ENCODE measurements around the gene PRKAA1. TPM values are rescaled to one million over a fixed set of nuclear protein-coding genes. Genes with fewer than 3 reads are reported as not detected.

PRKAA1 gene
- total RNA-seq, 2 experiments from 2014 or later: 71.3 to 84.1 TPM

- DNase-seq: no peak
- Mint-ChIP-seq H3K36me3 (ENCODE audit: low read depth) (peaks cover 37% of the 10 kb centered on the region), H3K9me3 (no peaks in the 10 kb centered on the region), H3K4me1 (peaks cover 2% of the 10 kb centered on the region), H3K27ac (no peak overlapping the region), H3K4me3 (no peak overlapping the region), H3K27me3 (no peaks in the 10 kb centered on the region)
- POLR2A ChIA-PET: no interaction called here
- CTCF ChIA-PET: no interaction called here
Measured at GRCh38 chr5:40770764-40771163, 27.4 kb downstream of the PRKAA1 start.

GRCh38 chr5:40762705-40763104, 35.5 kb downstream of the PRKAA1 start:
- Mint-ChIP-seq H3K27me3 (no peaks in the 10 kb centered on the region), H3K4me1 (no peaks in the 10 kb centered on the region), H3K27ac (no peak overlapping the region), H3K4me3 (no peak overlapping the region), H3K36me3 (ENCODE audit: low read depth) (peaks cover 53% of the 10 kb centered on the region), H3K9me3 (no peaks in the 10 kb centered on the region)
- ChIA-PET POLR2A (no interaction called here), CTCF (no interaction called here)
- no peak for DNase-seq

- Mint-ChIP-seq H3K27me3 (no peaks in the 10 kb centered on the region), H3K4me3 (peak overlapping the region; percentile 6), H3K4me1 (peaks cover 15% of the 10 kb centered on the region), H3K27ac (no peak overlapping the region), H3K9me3 (no peaks in the 10 kb centered on the region), H3K36me3 (ENCODE audit: low read depth) (peaks cover 34% of the 10 kb centered on the region)
- no peak for DNase-seq
- CTCF ChIA-PET: interaction anchor here (0.6 to 0.7 kb wide), 2 partner anchors 580 to 1018 kb away, joined by 3 read pairs; no protein-coding TSS in a partner anchor
- POLR2A ChIA-PET: no interaction called here
Measured at GRCh38 chr5:40757400-40757799, 40.8 kb downstream of the PRKAA1 start.

GRCh38 chr5:40755407-40756365, 42.5 kb downstream of the PRKAA1 start, which contains the start of gene TTC33:
TSS of gene TTC33 (minus strand) at chr5:40755961. CDS start at chr5:40747018, 8,943 bp downstream.
- DNase-seq: peak; percentile 97
- H3K4me3 Mint-ChIP-seq: no peak within 1 kb of the TSS
- H3K27ac Mint-ChIP-seq: no peak within 1 kb of the TSS
- CTCF ChIA-PET: interaction anchor here (1.4 to 1.5 kb wide), 2 partner anchors 16 to 52 kb away, joined by 3 to 4 read pairs; no protein-coding TSS in a partner anchor
- H3K9me3 Mint-ChIP-seq: no peaks in the 10 kb centered on the region
- no peaks in the 10 kb centered on the region for H3K27me3 Mint-ChIP-seq
- H3K36me3 Mint-ChIP-seq (ENCODE audit: low read depth): peaks cover 31% of the 10 kb centered on the region
- H3K4me1 Mint-ChIP-seq: peaks cover 30% of the 10 kb centered on the region
- POLR2A ChIA-PET: no interaction called here

- no peak overlapping the region for H3K4me3 Mint-ChIP-seq
- CTCF ChIA-PET: interaction anchor here (1.5 kb wide), 1 partner anchor 51 kb away, joined by 3 read pairs; no protein-coding TSS in a partner anchor
Measured at GRCh38 chr5:40755093-40755406, 43.1 kb downstream of the PRKAA1 start.

GRCh38 chr5:40754381-40755092, 43.6 kb downstream of the PRKAA1 start:
- H3K4me3 Mint-ChIP-seq: no peak overlapping the region
- ChIA-PET CTCF (interaction anchor here (0.7 kb wide), 1 partner anchor 95 kb away, joined by 3 read pairs; no protein-coding TSS in a partner anchor), POLR2A (no interaction called here)
- peak; percentile 22 for DNase-seq
- no peaks in the 10 kb centered on the region for H3K9me3 Mint-ChIP-seq
- H3K27me3 Mint-ChIP-seq: no peaks in the 10 kb centered on the region
- no peak overlapping the region for H3K27ac Mint-ChIP-seq
- peaks cover 31% of the 10 kb centered on the region for H3K4me1 Mint-ChIP-seq
- peaks cover 31% of the 10 kb centered on the region for H3K36me3 Mint-ChIP-seq (ENCODE audit: low read depth)

More at GRCh38 chr5:40755093-40755406, 43.1 kb downstream of the PRKAA1 start:
- DNase-seq: peak; percentile 74
- Mint-ChIP-seq H3K4me1 (peaks cover 31% of the 10 kb centered on the region), H3K27me3 (no peaks in the 10 kb centered on the region), H3K36me3 (ENCODE audit: low read depth) (peaks cover 31% of the 10 kb centered on the region), H3K9me3 (no peaks in the 10 kb centered on the region), H3K27ac (no peak overlapping the region)
- POLR2A ChIA-PET: no interaction called here

GRCh38 chr5:40746703-40747102, 51.5 kb downstream of the PRKAA1 start:
- POLR2A ChIA-PET: no interaction called here
- DNase-seq: no peak
- Mint-ChIP-seq H3K4me1 (peaks cover 20% of the 10 kb centered on the region), H3K9me3 (no peaks in the 10 kb centered on the region), H3K27ac (no peak overlapping the region), H3K27me3 (no peaks in the 10 kb centered on the region), H3K36me3 (ENCODE audit: low read depth) (peaks cover 39% of the 10 kb centered on the region), H3K4me3 (no peak overlapping the region)
- CTCF ChIA-PET: interaction anchor here (0.6 to 0.7 kb wide), 4 partner anchors 106 to 715 kb away, joined by 3 to 6 read pairs (median 4); no protein-coding TSS in a partner anchor

- Mint-ChIP-seq H3K4me1 (peaks cover 8% of the 10 kb centered on the region), H3K27me3 (no peaks in the 10 kb centered on the region)
Measured at GRCh38 chr5:40743771-40744170, 54.4 kb downstream of the PRKAA1 start.

GRCh38 chr5:40738502-40738901, 59.7 kb downstream of the PRKAA1 start:
- ChIA-PET POLR2A (no interaction called here), CTCF (no interaction called here)
- H3K27me3 Mint-ChIP-seq: no peaks in the 10 kb centered on the region
- no peak overlapping the region for H3K4me3 Mint-ChIP-seq
- DNase-seq: no peak
- peaks cover 6% of the 10 kb centered on the region for H3K9me3 Mint-ChIP-seq
- H3K4me1 Mint-ChIP-seq: peaks cover 25% of the 10 kb centered on the region
- no peak overlapping the region for H3K27ac Mint-ChIP-seq
- H3K36me3 Mint-ChIP-seq (ENCODE audit: low read depth): peaks cover 30% of the 10 kb centered on the region

More at GRCh38 chr5:40743771-40744170, 54.4 kb downstream of the PRKAA1 start:
- CTCF ChIA-PET: interaction anchor here (0.6 to 0.7 kb wide), 3 partner anchors 63 to 1041 kb away, joined by 3 to 5 read pairs (median 3); no protein-coding TSS in a partner anchor
- Mint-ChIP-seq H3K27ac (no peak overlapping the region), H3K36me3 (ENCODE audit: low read depth) (peaks cover 51% of the 10 kb centered on the region), H3K9me3 (peaks cover 6% of the 10 kb centered on the region), H3K4me3 (no peak overlapping the region)
- DNase-seq: no peak
- POLR2A ChIA-PET: no interaction called here

GRCh38 chr5:40736103-40736875, 61.9 kb downstream of the PRKAA1 start:
- ChIA-PET POLR2A (no interaction called here), CTCF (interaction anchor here (1.1 kb wide), 1 partner anchor 787 kb away, joined by 3 read pairs; no protein-coding TSS in a partner anchor)
- Mint-ChIP-seq H3K27ac (no peak overlapping the region), H3K4me1 (peaks cover 30% of the 10 kb centered on the region), H3K27me3 (no peaks in the 10 kb centered on the region), H3K4me3 (no peak overlapping the region), H3K9me3 (peaks cover 10% of the 10 kb centered on the region), H3K36me3 (ENCODE audit: low read depth) (peaks cover 27% of the 10 kb centered on the region)
- peak; percentile 43 for DNase-seq

GRCh38 chr5:40735609-40736008, 62.6 kb downstream of the PRKAA1 start:
- peaks cover 23% of the 10 kb centered on the region for H3K36me3 Mint-ChIP-seq (ENCODE audit: low read depth)
- POLR2A ChIA-PET: no interaction called here
- no peak for DNase-seq
- peaks cover 7% of the 10 kb centered on the region for H3K9me3 Mint-ChIP-seq
- no peak overlapping the region for H3K4me3 Mint-ChIP-seq
- H3K27ac Mint-ChIP-seq: no peak overlapping the region
- H3K4me1 Mint-ChIP-seq: peaks cover 30% of the 10 kb centered on the region
- CTCF ChIA-PET: interaction anchor here (1.1 kb wide), 1 partner anchor 787 kb away, joined by 3 read pairs; no protein-coding TSS in a partner anchor
- no peaks in the 10 kb centered on the region for H3K27me3 Mint-ChIP-seq

- ChIA-PET CTCF (no interaction called here), POLR2A (no interaction called here)
- DNase-seq: no peak
- Mint-ChIP-seq H3K27ac (no peak overlapping the region), H3K4me3 (no peak overlapping the region), H3K36me3 (ENCODE audit: low read depth) (peaks cover 22% of the 10 kb centered on the region), H3K27me3 (no peaks in the 10 kb centered on the region), H3K9me3 (peaks cover 4% of the 10 kb centered on the region), H3K4me1 (peaks cover 33% of the 10 kb centered on the region)
Measured at GRCh38 chr5:40734986-40735385, 63.2 kb downstream of the PRKAA1 start.

All from activated CD4-positive, alpha-beta T cell treated with anti-CD3 and anti-CD28 coated beads, Interleukin-2, amount 10 ng/mL, durations not matched to agents 7 days and 5 days (primary cell).